GM12878 (cell line): ENCODE measurements around the gene TMEM163. TPM values are rescaled to one million over a fixed set of nuclear protein-coding genes. Genes with fewer than 3 reads are reported as not detected.

Experiments
- ATAC-seq: fragments of 200-7000 bp; cut with Tn5 transposase; 3 replicates; pipeline ENCODE4 v1.9.1; 2020; ENCODE audit warnings: mild to moderate bottlenecking, moderate library complexity
- BruUV-seq: library from RNA; stranded (reverse); fragments of 400-500 nt; replicated peaks from 2 replicates; lab custom pipeline; 2021; lab: Mats Ljungman, UMichigan
- CTCF ChIA-PET: fragments of 300-600 bp; sonication (Branson Sonifier 250); formaldehyde crosslinking; extraction: SDS; loops from one replicate; lab custom pipeline; 2021; ENCODE audit warnings: inconsistent platforms; lab: Yijun Ruan, JAX
- POLR2A ChIA-PET: fragments of 350-600 bp; formaldehyde crosslinking; extraction: SDS; loops from one replicate; lab custom pipeline; 2021; ENCODE audit warnings: inconsistent platforms; lab: Charles Lee
- RAD21 ChIA-PET: fragments of 300-600 bp; sonication (Branson Sonifier 250); formaldehyde crosslinking; loops from one replicate; lab custom pipeline; 2023; ENCODE audit warnings: antibody characterized with exemption; ENCODE audit not compliant: unreplicated experiment; lab: Charles Lee
- SMC1A ChIA-PET: fragments of 300-600 bp; sonication (Branson Sonifier 250); formaldehyde crosslinking; loops from one replicate; lab custom pipeline; 2023; ENCODE audit not compliant: unreplicated experiment, uncharacterized antibody; lab: Charles Lee
- DNase-seq: peaks from one replicate; pipeline ENCODE4 v3.0.0-alpha.2; 2011; ENCODE audit warnings: low read depth, low spot score
- FAIRE-seq: peaks from 3 replicates; lab custom pipeline; 2011; peaks lifted over from hg19 to GRCh38; lab: Jason Lieb, UNC
- H2AFZ ChIP-seq: 2 replicates; pipeline ENCODE4 v1.6.0; 2011; ENCODE audit warnings: low read depth, low read length, control low read depth; ENCODE audit not compliant: control insufficient read depth
- H3K27ac ChIP-seq: 2 replicates; pipeline ENCODE4 v1.5.1; 2011; ENCODE audit warnings: control low read depth; ENCODE audit not compliant: control insufficient read depth, insufficient read depth
- H3K27me3 ChIP-seq, 2 experiments: replicated peaks in 1 of 2; 2 replicates each; pipeline versions ENCODE4 v1.6.0 to v1.6.1; 2011; ENCODE audit warnings: low read length in 1 of 2; ENCODE audit not compliant: control insufficient read depth in 2 of 2, insufficient read depth in 2 of 2
- H3K36me3 ChIP-seq, 2 experiments: 2 replicates each; pipeline ENCODE4 v1.5.1; 2011; ENCODE audit warnings: low read length in 1 of 2; ENCODE audit not compliant: control insufficient read depth in 2 of 2, insufficient read depth in 2 of 2
- H3K4me1 ChIP-seq: 2 replicates; pipeline ENCODE4 v1.6.1; 2011; ENCODE audit warnings: mild to moderate bottlenecking, low read length, moderate library complexity, mixed read lengths; ENCODE audit not compliant: control insufficient read depth, insufficient read depth
- H3K4me2 ChIP-seq: 2 replicates; pipeline ENCODE4 v1.6.0; 2011; ENCODE audit warnings: control low read depth; ENCODE audit not compliant: control insufficient read depth, insufficient read depth
- H3K4me3 ChIP-seq: fragments of 200-600 bp; sonication (generic); 2 replicates; pipeline ENCODE4 v1.5.1; 2016
- H3K79me2 ChIP-seq: 2 replicates; pipeline ENCODE4 v1.6.0; 2011; ENCODE audit warnings: low read length; ENCODE audit not compliant: control insufficient read depth, insufficient read depth
- H3K9ac ChIP-seq: 2 replicates; pipeline ENCODE4 v1.8.0; 2011; ENCODE audit warnings: low read length, control low read depth, mixed read lengths; ENCODE audit not compliant: control insufficient read depth, insufficient read depth
- H3K9me3 ChIP-seq: replicated peaks from 3 replicates; pipeline ENCODE4 v1.5.1; 2011; ENCODE audit warnings: mild to moderate bottlenecking, low read length; ENCODE audit not compliant: control insufficient read depth, insufficient read depth
- H4K20me1 ChIP-seq: 2 replicates; pipeline ENCODE4 v1.6.0; 2011; ENCODE audit not compliant: control insufficient read depth, insufficient read depth
- ASH2L ChIP-seq: fragments of 300-600, 200-600 bp; sonication (generic); IDR thresholded peaks from 2 replicates; pipeline ENCODE4 v1.6.1; 2017; ENCODE audit warnings: low read depth, mild to moderate bottlenecking, borderline replicate concordance
- BCL3 ChIP-seq: IDR thresholded peaks from 2 replicates; pipeline ENCODE4 v1.6.1; 2011; ENCODE audit warnings: borderline replicate concordance, low read depth, mild to moderate bottlenecking, moderate library complexity, low read length; ENCODE audit not compliant: insufficient read depth, poor library complexity, severe bottlenecking
- BRCA1 ChIP-seq: IDR thresholded peaks from 2 replicates; pipeline ENCODE4 v1.6.1; 2011; ENCODE audit warnings: low read depth, low read length, improper control_type of control experiment
- CBX3 ChIP-seq: fragments of 200-600 bp; sonication (generic); IDR thresholded peaks from 2 replicates; pipeline ENCODE4 v1.6.1; 2016; ENCODE audit warnings: low read depth, borderline replicate concordance
- EGR1 ChIP-seq, 2 experiments: IDR thresholded peaks; 1 replicate in 1 of 2; 2 replicates in 1 of 2; pipeline ENCODE4 v1.6.1; 2011 to 2012; ENCODE audit warnings: low read depth in 2 of 2, low read length in 2 of 2, borderline replicate concordance in 1 of 2, mild to moderate bottlenecking in 1 of 2, moderate library complexity in 1 of 2
- IKZF1 ChIP-seq: fragments of 450-650 bp; conservative IDR thresholded peaks from 2 replicates; pipeline ENCODE4 v1.6.1; 2017; ENCODE audit warnings: antibody characterized with exemption, mild to moderate bottlenecking
- RUNX3 ChIP-seq: IDR thresholded peaks from 2 replicates; pipeline ENCODE4 v1.6.1; 2012; ENCODE audit warnings: low read length, inconsistent platforms
- SMAD5 ChIP-seq: IDR thresholded peaks from 2 replicates; pipeline ENCODE4 v1.6.1; 2016; ENCODE audit warnings: antibody characterized with exemption, low read depth
- SPI1 ChIP-seq: IDR thresholded peaks from 2 replicates; pipeline ENCODE4 v1.6.1; 2011; ENCODE audit warnings: low read depth, mild to moderate bottlenecking, low read length, moderate library complexity, borderline replicate concordance; ENCODE audit not compliant: insufficient read depth
- WGBS: methylation state at CpG from one replicate; pipeline ENCODE4 v1.1.6; 2016; ENCODE audit warnings: low lambda C conversion rate; ENCODE audit not compliant: insufficient replicate concordance, insufficient coverage; ENCODE audit errors: missing lambda C conversion rate; 5-methylcytosine and 5-hydroxymethylcytosine counted together
- in situ Hi-C: fragments of 300-500 bp; cut with MboI; formaldehyde crosslinking; loops from 9 replicates; pipeline ENCODE4 v1.14.3; 2018; ENCODE audit warnings: mixed read lengths
- intact Hi-C: fragments of 100-400 bp; cut with micrococcal nuclease; formaldehyde crosslinking; loops from one replicate; pipeline ENCODE4 v1.14.2; 2022; ENCODE audit not compliant: unreplicated experiment
- polyA plus RNA-seq, 11 experiments: library from polyadenylated mRNA; depleted of rRNA in 4 of 11; unstranded in 6 of 11; stranded (reverse) in 5 of 11; fragments of >200 nt; fragmentation: Nextera tagmentation in 4 of 11; fragmentation: Illumina TruSeq in 1 of 11; extraction: Ambion mirVana in 4 of 11; extraction: Trizol in 1 of 11; gene quantifications; 1 replicate in 1 of 11; 2 replicates in 10 of 11; pipeline versions ENCODE4 v1.2.1 to v1.2.3, GENCODE V29; 2011 to 2016; ENCODE audit warnings: inconsistent platforms in 2 of 11, missing spikeins in 2 of 11, low read depth in 1 of 11
- total RNA-seq, 4 experiments: library from RNA; depleted of rRNA in 3 of 4; stranded (reverse); fragments of >200 nt in 3 of 4; fragmentation: Illumina TruSeq in 1 of 4; extraction: Trizol in 1 of 4; gene quantifications; 2 replicates each; pipeline versions ENCODE4 v1.2.1 to v1.2.3, GENCODE V29; 2013 to 2021

TMEM163 gene
- total and polyA plus RNA-seq, 10 of the 15 experiments (the other 5 are each of a cell fraction or from before 2014, with no cell fraction given): 0.05 to 0.11 (median 0.07) TPM; not detected in 4

DNA sequence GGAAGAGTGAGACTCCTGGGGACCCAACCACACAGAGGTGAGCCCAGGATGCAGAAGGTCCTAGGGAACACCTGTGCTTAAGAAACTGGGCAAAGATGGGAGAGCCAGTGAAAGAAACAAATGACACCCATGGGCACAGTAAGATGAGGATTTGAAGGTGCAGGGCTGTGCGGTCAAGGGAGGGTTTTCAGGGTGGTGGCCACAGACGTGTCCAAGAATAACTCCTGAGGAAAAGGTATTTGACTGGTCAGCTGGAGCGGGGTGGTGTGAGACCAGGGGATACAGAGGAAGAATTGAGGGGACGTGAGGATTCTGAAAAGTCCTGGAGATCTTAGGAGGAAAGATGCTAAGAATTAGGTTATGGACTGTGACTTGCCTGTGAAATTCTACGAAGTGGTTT, 142.9 kb downstream of the TMEM163 start (continued):
- no peak for TF ChIP-seq CBX3
- no peak for TF ChIP-seq SMAD5
- TF ChIP-seq ASH2L: no peak
- no peak for TF ChIP-seq SPI1
- no peak for TF ChIP-seq BRCA1

DNA sequence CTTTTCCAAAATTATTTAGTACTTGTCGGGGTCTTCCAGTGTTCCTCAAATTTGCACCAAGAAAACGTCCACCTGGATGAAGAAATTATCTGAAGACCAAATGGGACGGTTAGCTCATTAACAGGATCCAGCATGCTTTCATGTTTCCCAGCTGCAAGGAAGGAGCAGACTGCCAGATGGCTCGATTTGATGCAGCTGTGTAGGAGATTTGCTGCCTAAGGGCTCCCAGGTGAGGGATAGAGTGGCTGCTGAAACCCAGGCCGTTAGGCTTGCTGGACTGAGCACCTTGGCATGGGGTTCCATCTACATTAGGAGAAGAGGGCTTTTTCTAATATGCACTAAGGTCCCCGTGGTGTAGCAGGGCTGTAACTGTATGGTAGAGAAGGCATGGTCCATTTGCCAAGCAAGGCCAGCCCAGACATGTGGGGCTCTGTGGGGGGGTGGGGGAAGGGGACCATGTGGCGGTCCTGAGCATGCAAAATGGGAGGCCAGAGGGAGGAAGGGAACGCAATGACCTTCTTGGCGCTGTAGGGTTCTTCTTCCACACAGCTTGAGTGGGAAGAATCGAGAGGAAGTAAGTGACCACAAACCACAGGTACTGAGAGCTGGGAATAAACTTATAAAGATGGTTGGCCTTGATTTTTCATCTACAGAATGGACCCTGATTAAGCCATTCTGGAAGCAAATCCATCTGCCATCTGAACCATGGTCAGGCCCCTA, 144.0 kb downstream of the TMEM163 start:
- H3K27me3 ChIP-seq: no peaks in the 10 kb centered on the region
- ChIA-PET POLR2A (no interaction called here), SMC1A (interaction anchor here (1.0 kb wide), 1 partner anchor 17 kb away, joined by 3 read pairs; no protein-coding TSS in a partner anchor), CTCF (interaction anchor here (0.6 kb wide), 1 partner anchor 81 kb away, joined by 3 read pairs; no protein-coding TSS in a partner anchor), RAD21 (no interaction called here)
- H3K4me1 ChIP-seq: peaks cover 5% of the 10 kb centered on the region; the same call in 1 of the 2 replicates
- DNase-seq (no peak), ATAC-seq (no peak), FAIRE-seq (no peak)
- WGBS: 24% methylated on average over 9 of the region's 10 CpGs
- no peak overlapping the region for H3K4me3 ChIP-seq
- no peak overlapping the region for H3K4me2 ChIP-seq
- no peaks in the 10 kb centered on the region for H3K36me3 ChIP-seq
- BruUV-seq: no TSS peak
- no peak overlapping the region for H3K9ac ChIP-seq
- H3K9me3 ChIP-seq: no peaks in the 10 kb centered on the region
- H3K27ac ChIP-seq: no peak overlapping the region
- no peak overlapping the region for H2AFZ ChIP-seq
- H3K79me2 ChIP-seq: no peaks in the 10 kb centered on the region
- intact Hi-C loops: no loop called here
- in situ Hi-C loops: no loop called here
- no peaks in the 10 kb centered on the region for H4K20me1 ChIP-seq
- TF ChIP-seq BCL3 (no peak), EGR1 (IDR thresholded peaks at IDR 0.05; ENCODE audit: borderline replicate concordance in 1 of 2, low read depth in 2 of 2, low read length in 2 of 2) (no peak), IKZF1 (no peak), RUNX3 (peak; percentile 18; the same call in 1 of the 2 replicates)
